Caco-2 (cell line): ENCODE measurements around the gene DKKL1. TPM values are rescaled to one million over a fixed set of nuclear protein-coding genes. Genes with fewer than 3 reads are reported as not detected.

Source experiments
- BruUV-seq: library from RNA; stranded (reverse); fragments of 400-500 nt; replicated peaks from 2 replicates; lab custom pipeline; 2021; lab: Mats Ljungman, UMichigan
- CTCF ChIA-PET: fragments of 300-600 bp; sonication (Branson Sonifier 250); formaldehyde crosslinking; loops from one replicate; lab custom pipeline; 2022; ENCODE audit warnings: antibody characterized with exemption; lab: Charles Lee
- POLR2A ChIA-PET: fragments of 300-600 bp; sonication (Branson Sonifier 250); formaldehyde crosslinking; loops from one replicate; lab custom pipeline; 2022; ENCODE audit warnings: antibody characterized with exemption; lab: Charles Lee
- DNase-seq, 2 experiments: peaks; one replicate each; pipeline versions ENCODE4 v3.0.0 to v3.0.0-alpha.2; 2020 to 2022
- H3K27me3 ChIP-seq: replicated peaks from 2 replicates; pipeline ENCODE4 v1.6.0; 2011; ENCODE audit warnings: low read length; ENCODE audit not compliant: control insufficient read depth, insufficient read depth
- H3K36me3 ChIP-seq: 2 replicates; pipeline ENCODE4 v1.5.1; 2011; ENCODE audit warnings: low read length; ENCODE audit not compliant: control insufficient read depth, insufficient read depth
- H3K4me1 ChIP-seq: fragments of 250-450 bp; sonication (Bioruptor Pico); 2 replicates; pipeline ENCODE4 v1.5.1; 2020; ENCODE audit warnings: mild to moderate bottlenecking
- H3K4me3 ChIP-seq: 2 replicates; pipeline ENCODE4 v1.5.1; 2011; ENCODE audit warnings: low read depth, mild to moderate bottlenecking, control low read depth, low read length
- H3K9me3 ChIP-seq: fragments of 250-450 bp; sonication (Bioruptor Pico); 2 replicates; pipeline ENCODE4 v1.5.1; 2020; ENCODE audit warnings: mild to moderate bottlenecking, moderate library complexity
- H3K27ac Mint-ChIP-seq: one replicate; pipeline ENCODE4 v1.8.0; 2022; ENCODE audit warnings: mixed read lengths; ENCODE audit not compliant: unreplicated experiment
- H3K27me3 Mint-ChIP-seq: one replicate; pipeline ENCODE4 v1.8.0; 2022; ENCODE audit warnings: mixed read lengths; ENCODE audit not compliant: insufficient read depth, unreplicated experiment
- H3K36me3 Mint-ChIP-seq: one replicate; pipeline ENCODE4 v1.8.0; 2022; ENCODE audit warnings: mild to moderate bottlenecking, mixed read lengths; ENCODE audit not compliant: insufficient read depth, unreplicated experiment
- H3K4me1 Mint-ChIP-seq: one replicate; pipeline ENCODE4 v1.8.0; 2022; ENCODE audit warnings: low read depth, mixed read lengths; ENCODE audit not compliant: unreplicated experiment
- H3K4me3 Mint-ChIP-seq: one replicate; pipeline ENCODE4 v1.8.0; 2022; ENCODE audit warnings: mild to moderate bottlenecking, moderate library complexity, mixed read lengths; ENCODE audit not compliant: unreplicated experiment
- H3K9me3 Mint-ChIP-seq: one replicate; pipeline ENCODE4 v1.8.0; 2022; ENCODE audit warnings: mixed read lengths; ENCODE audit not compliant: unreplicated experiment
- CTCF ChIP-seq, 2 experiments: fragments of 200-600 bp in 1 of 2; IDR thresholded peaks; 1 replicate in 1 of 2; 2 replicates in 1 of 2; pipeline versions ENCODE4 v1.5.1 to v1.8.0; 2011 to 2022; ENCODE audit warnings: antibody characterized with exemption in 1 of 2, control low read depth in 1 of 2, inconsistent platforms in 1 of 2, low read depth in 1 of 2, low read length in 1 of 2, mild to moderate bottlenecking in 1 of 2, moderate library complexity in 1 of 2; ENCODE audit not compliant: insufficient read depth in 1 of 2, severe bottlenecking in 1 of 2, unreplicated experiment in 1 of 2
- intact Hi-C: fragments of 100-400 bp; cut with micrococcal nuclease; formaldehyde crosslinking; loops from one replicate; pipeline ENCODE4 v1.10.0; 2022; ENCODE audit not compliant: unreplicated experiment
- total RNA-seq: library from RNA; stranded (reverse); gene quantifications from 2 replicates; pipeline ENCODE4 v1.2.3, GENCODE V29; 2022

The DKKL1 gene
- total RNA-seq, 1 experiment from 2014 or later = not detected

GRCh38 chr19:49423071-49423984, 59.7 kb downstream of the DKKL1 start, which contains the start of gene PTH2:
Gene PTH2 (minus strand): TSS chr19:49423441. CDS start chr19:49423339, 102 bp downstream.
- H3K27me3 ChIP-seq = peaks cover 2% of the 10 kb centered on the region; the same call in 1 of the 2 replicates
- CTCF ChIA-PET = interaction anchor here (0.7 kb wide), 1 partner anchor 1151 kb away, joined by 3 read pairs; no protein-coding TSS in a partner anchor
- intact Hi-C loops = no loop called here
- no peaks in the 10 kb centered on the region for H3K36me3 ChIP-seq
- Mint-ChIP-seq H3K36me3 (peaks cover 6% of the 10 kb centered on the region), H3K9me3 (no peaks in the 10 kb centered on the region), H3K27me3 (peaks cover 57% of the 10 kb centered on the region), H3K27ac (no peak within 1 kb of the TSS), H3K4me3 (peak within 1 kb of the TSS; percentile 60), H3K4me1 (peaks cover 34% of the 10 kb centered on the region)
- H3K4me3 ChIP-seq = no peak within 1 kb of the TSS
- no peaks in the 10 kb centered on the region for H3K9me3 ChIP-seq
- POLR2A ChIA-PET = no interaction called here
- H3K4me1 ChIP-seq = peaks cover 35% of the 10 kb centered on the region
- DNase-seq = no peak
- TF ChIP-seq CTCF (IDR thresholded peaks at IDR 0.05; ENCODE audit: insufficient read depth in 1 of 2, low read depth in 1 of 2, low read length in 1 of 2, severe bottlenecking in 1 of 2, unreplicated experiment in 1 of 2) = no peak
- BruUV-seq = no TSS peak

GRCh38 chr19:49423985-49424303, 60.3 kb downstream of the DKKL1 start:
- no peak overlapping the region for H3K27ac Mint-ChIP-seq
- peaks cover 2% of the 10 kb centered on the region; the same call in 1 of the 2 replicates for H3K27me3 ChIP-seq
- no peak overlapping the region for H3K4me3 Mint-ChIP-seq
- no peaks in the 10 kb centered on the region for H3K9me3 ChIP-seq
- peaks cover 39% of the 10 kb centered on the region for H3K4me1 ChIP-seq
- POLR2A ChIA-PET = no interaction called here
- H3K4me1 Mint-ChIP-seq = peaks cover 34% of the 10 kb centered on the region
- peaks cover 60% of the 10 kb centered on the region for H3K27me3 Mint-ChIP-seq
- no peak for DNase-seq
- H3K9me3 Mint-ChIP-seq = no peaks in the 10 kb centered on the region
- no TSS peak for BruUV-seq
- H3K4me3 ChIP-seq = no peak overlapping the region
- TF ChIP-seq CTCF (IDR thresholded peaks at IDR 0.05; ENCODE audit: insufficient read depth in 1 of 2, low read depth in 1 of 2, low read length in 1 of 2, severe bottlenecking in 1 of 2, unreplicated experiment in 1 of 2) = no peak
- CTCF ChIA-PET = interaction anchor here (0.7 kb wide), 1 partner anchor 1152 kb away, joined by 3 read pairs; no protein-coding TSS in a partner anchor
- peaks cover 6% of the 10 kb centered on the region for H3K36me3 Mint-ChIP-seq
- no peaks in the 10 kb centered on the region for H3K36me3 ChIP-seq
- intact Hi-C loops = no loop called here

Other genes with a start within 250 kb of the DKKL1 start
- 11.8 and 12.7 TPM in 2 replicates for gene LIN7B, start 249.5 kb upstream of the DKKL1 start, total RNA-seq
- 1.7 and 2.1 TPM in 2 replicates for gene C19orf73, start 244.7 kb upstream of the DKKL1 start, total RNA-seq
- gene PPFIA3, start 244.3 kb upstream of the DKKL1 start, total RNA-seq = 11.8 and 12.7 TPM in 2 replicates
- gene HRC, start 208.5 kb upstream of the DKKL1 start, total RNA-seq = not detected in 2 replicates
- gene TRPM4, start 206.1 kb upstream of the DKKL1 start, total RNA-seq = 27.8 and 31.4 TPM in 2 replicates
- gene SLC6A16, start 38.7 kb upstream of the DKKL1 start, total RNA-seq = 0.56 and 0.84 TPM in 2 replicates
- gene CD37, start 28.5 kb upstream of the DKKL1 start, total RNA-seq = not detected in 2 replicates
- gene TEAD2, start 1.5 kb upstream of the DKKL1 start, total RNA-seq = 8.6 and 8.8 TPM in 2 replicates
- gene KASH5, start 24.4 kb downstream of the DKKL1 start, total RNA-seq = 0.56 and 1.00 TPM in 2 replicates
- not detected in 2 replicates for gene PTH2, start 59.6 kb downstream of the DKKL1 start, total RNA-seq
- 0.25 TPM in 1 of 2 replicates, not detected in the other for gene GFY, start 61.5 kb downstream of the DKKL1 start, total RNA-seq
- gene SLC17A7, start 77.7 kb downstream of the DKKL1 start, total RNA-seq = 0.21 and 0.36 TPM in 2 replicates
- gene PIH1D1, start 87.9 kb downstream of the DKKL1 start, total RNA-seq = 150 and 167 TPM in 2 replicates
- 42.1 and 45.0 TPM in 2 replicates for gene ALDH16A1, start 89.3 kb downstream of the DKKL1 start, total RNA-seq
- gene FLT3LG, start 110.3 kb downstream of the DKKL1 start, total RNA-seq = 2.1 and 2.4 TPM in 2 replicates
- 2,726 and 2,880 TPM in 2 replicates for gene RPL13A, start 123.7 kb downstream of the DKKL1 start, total RNA-seq
- gene RPS11, start 132.6 kb downstream of the DKKL1 start, total RNA-seq = 2,065 and 2,191 TPM in 2 replicates
- gene FCGRT, start 148.8 kb downstream of the DKKL1 start, total RNA-seq = 135 and 136 TPM in 2 replicates
- 6.6 and 7.0 TPM in 2 replicates for gene RCN3, start 164.1 kb downstream of the DKKL1 start, total RNA-seq
- 74.7 and 77.7 TPM in 2 replicates for gene NOSIP, start 216.7 kb downstream of the DKKL1 start, total RNA-seq
- gene PRRG2, start 217.4 kb downstream of the DKKL1 start, total RNA-seq = 7.7 and 8.4 TPM in 2 replicates
- 38.8 and 40.5 TPM in 2 replicates for gene PRR12, start 227.3 kb downstream of the DKKL1 start, total RNA-seq